Measurements from ENCODE around the gene NEK4.

NEK4 gene

GRCh38 chr3:52816199-52816598 is 45.5 kb upstream of the NEK4 start:
- no peak overlapping the region for H2BK5ac ChIP-seq (ENCODE audit: low read length)
- H3K27me3 ChIP-seq (ENCODE audit: insufficient read depth, low read length, poor library complexity) = no peaks in the 10 kb centered on the region
- no peaks in the 10 kb centered on the region for H3K79me2 ChIP-seq (ENCODE audit: control insufficient read depth, insufficient read depth, low read length)

GRCh38 chr3:52813810-52814209 is 43.1 kb upstream of the NEK4 start:
- Histone ChIP-seq H3K4me2 (ENCODE audit: low read length) (no peak overlapping the region), H3K27me3 (ENCODE audit: insufficient read depth, low read length, poor library complexity) (no peaks in the 10 kb centered on the region), H2BK15ac (replicated peaks; ENCODE audit: low read depth) (no peak overlapping the region), H3K9ac (ENCODE audit: low read length) (no peak overlapping the region), H3K23ac (ENCODE audit: low read length) (no peak overlapping the region), H4K8ac (ENCODE audit: low read depth, low read length) (no peak overlapping the region), H3K4ac (ENCODE audit: low read depth, low read length) (no peak overlapping the region), H3K36me3 (ENCODE audit: control insufficient read depth, insufficient read depth, low read length) (no peaks in the 10 kb centered on the region), H3K18ac (ENCODE audit: low read length) (no peak overlapping the region), H3K4me1 (ENCODE audit: control insufficient read depth, low read depth, low read length) (no peaks in the 10 kb centered on the region), H3K79me2 (ENCODE audit: control insufficient read depth, insufficient read depth, low read length) (no peaks in the 10 kb centered on the region), H2BK5ac (ENCODE audit: low read length) (no peak overlapping the region), H4K5ac (ENCODE audit: low read length) (no peak overlapping the region), H3K56ac (ENCODE audit: low read length) (no peak overlapping the region), H2AK5ac (ENCODE audit: low read length) (no peak overlapping the region), H3K79me1 (ENCODE audit: low read length) (no peaks in the 10 kb centered on the region), H3K4me3 (ENCODE audit: low read length) (no peak overlapping the region), H3K27ac (ENCODE audit: low read depth, low read length) (no peak overlapping the region), H2BK120ac (ENCODE audit: low read depth, low read length) (no peak overlapping the region)
- WGBS (ENCODE audit: extremely low coverage, insufficient coverage, low lambda C conversion rate) = no CpG with 5 or more reads among the region's 8 CpGs
- no peak for DNase-seq

More at GRCh38 chr3:52816199-52816598, 45.5 kb upstream of the NEK4 start:
- Histone ChIP-seq H3K4me2 (ENCODE audit: low read length) (no peak overlapping the region), H3K79me1 (ENCODE audit: low read length) (no peaks in the 10 kb centered on the region), H3K9ac (ENCODE audit: low read length) (no peak overlapping the region), H4K8ac (ENCODE audit: low read depth, low read length) (no peak overlapping the region), H3K56ac (ENCODE audit: low read length) (no peak overlapping the region), H3K18ac (ENCODE audit: low read length) (no peak overlapping the region), H3K4me3 (ENCODE audit: low read length) (no peak overlapping the region), H2BK15ac (replicated peaks; ENCODE audit: low read depth) (no peak overlapping the region), H2AK5ac (ENCODE audit: low read length) (no peak overlapping the region), H3K36me3 (ENCODE audit: control insufficient read depth, insufficient read depth, low read length) (no peaks in the 10 kb centered on the region), H3K27ac (ENCODE audit: low read depth, low read length) (no peak overlapping the region), H3K4me1 (ENCODE audit: control insufficient read depth, low read depth, low read length) (no peaks in the 10 kb centered on the region), H2BK120ac (ENCODE audit: low read depth, low read length) (no peak overlapping the region), H3K4ac (ENCODE audit: low read depth, low read length) (no peak overlapping the region), H3K23ac (ENCODE audit: low read length) (no peak overlapping the region), H4K5ac (ENCODE audit: low read length) (no peak overlapping the region)
- no peak for DNase-seq
- WGBS (ENCODE audit: extremely low coverage, insufficient coverage, low lambda C conversion rate) = no CpG with 5 or more reads among the region's 6 CpGs

DNA sequence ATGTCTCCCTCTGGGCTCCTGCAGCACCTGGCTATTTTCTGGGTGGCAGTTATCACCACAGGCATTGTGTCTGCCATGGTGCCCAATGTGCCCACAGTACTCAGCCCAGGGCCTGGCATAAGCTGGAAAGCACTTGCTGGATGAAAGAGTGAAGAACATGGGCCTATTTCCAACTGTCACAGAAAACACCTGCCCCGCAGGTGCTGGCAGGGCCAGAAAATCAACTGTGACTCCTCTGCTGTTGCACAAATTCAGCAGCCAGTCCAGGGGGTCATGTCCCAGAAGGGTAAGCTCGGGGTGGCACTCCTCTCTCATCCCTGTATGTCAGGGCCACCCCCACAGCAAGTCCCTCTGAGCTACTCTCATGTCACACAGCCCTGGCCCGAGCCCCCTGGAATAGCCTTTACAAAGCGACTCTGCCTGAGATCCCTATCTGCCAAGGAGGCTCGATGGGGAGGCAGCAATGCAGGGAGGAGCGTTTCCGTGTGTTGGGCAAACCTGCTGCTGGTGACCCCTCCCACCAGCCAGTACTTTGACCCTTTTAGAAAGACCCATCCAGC is 40.8 kb upstream of the NEK4 start:
- Histone ChIP-seq H3K27me3 (ENCODE audit: insufficient read depth, low read length, poor library complexity) (no peaks in the 10 kb centered on the region), H2BK120ac (ENCODE audit: low read depth, low read length) (no peak overlapping the region), H3K23ac (ENCODE audit: low read length) (no peak overlapping the region), H3K4me2 (ENCODE audit: low read length) (no peak overlapping the region), H3K9ac (ENCODE audit: low read length) (no peak overlapping the region), H3K79me2 (ENCODE audit: control insufficient read depth, insufficient read depth, low read length) (no peaks in the 10 kb centered on the region), H3K4ac (ENCODE audit: low read depth, low read length) (no peak overlapping the region), H3K27ac (ENCODE audit: low read depth, low read length) (no peak overlapping the region), H4K5ac (ENCODE audit: low read length) (no peak overlapping the region), H3K4me3 (ENCODE audit: low read length) (no peak overlapping the region), H2AK5ac (ENCODE audit: low read length) (no peak overlapping the region), H3K4me1 (ENCODE audit: control insufficient read depth, low read depth, low read length) (no peaks in the 10 kb centered on the region), H3K79me1 (ENCODE audit: low read length) (no peaks in the 10 kb centered on the region), H2BK15ac (replicated peaks; ENCODE audit: low read depth) (no peak overlapping the region), H3K18ac (ENCODE audit: low read length) (no peak overlapping the region), H4K8ac (ENCODE audit: low read depth, low read length) (no peak overlapping the region), H3K36me3 (ENCODE audit: control insufficient read depth, insufficient read depth, low read length) (no peaks in the 10 kb centered on the region), H2BK5ac (ENCODE audit: low read length) (no peak overlapping the region), H3K56ac (ENCODE audit: low read length) (no peak overlapping the region)
- no peak for DNase-seq
- WGBS (ENCODE audit: extremely low coverage, insufficient coverage, low lambda C conversion rate) = no CpG with 5 or more reads among the region's 7 CpGs

DNA sequence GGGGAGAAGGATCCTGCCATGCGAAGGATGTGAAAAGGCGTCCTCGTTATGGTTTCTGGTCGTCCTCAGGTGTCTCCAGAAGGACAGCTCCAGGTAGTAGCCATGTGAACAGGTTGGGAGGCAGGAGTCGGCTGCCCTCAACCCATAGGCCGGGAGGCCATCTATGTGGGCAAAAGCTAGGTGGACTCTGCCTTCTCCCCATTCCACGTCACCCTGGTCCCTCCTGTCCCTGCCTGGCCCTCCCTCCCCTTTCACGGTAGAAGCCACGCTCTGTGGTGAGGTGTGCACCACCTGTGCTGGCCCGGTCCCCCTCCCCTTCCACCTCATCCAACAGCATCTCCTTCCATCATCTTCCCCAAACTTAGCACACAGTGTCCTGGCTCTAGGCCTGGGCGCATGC is 40.2 kb upstream of the NEK4 start:
- Histone ChIP-seq H3K56ac (ENCODE audit: low read length) (no peak overlapping the region), H3K4me1 (ENCODE audit: control insufficient read depth, low read depth, low read length) (no peaks in the 10 kb centered on the region), H4K5ac (ENCODE audit: low read length) (no peak overlapping the region), H3K4me2 (ENCODE audit: low read length) (no peak overlapping the region), H4K8ac (ENCODE audit: low read depth, low read length) (no peak overlapping the region), H3K23ac (ENCODE audit: low read length) (no peak overlapping the region), H3K9ac (ENCODE audit: low read length) (no peak overlapping the region), H3K36me3 (ENCODE audit: control insufficient read depth, insufficient read depth, low read length) (no peaks in the 10 kb centered on the region), H2BK120ac (ENCODE audit: low read depth, low read length) (no peak overlapping the region), H3K4ac (ENCODE audit: low read depth, low read length) (no peak overlapping the region), H2BK15ac (replicated peaks; ENCODE audit: low read depth) (no peak overlapping the region), H3K27ac (ENCODE audit: low read depth, low read length) (no peak overlapping the region), H3K18ac (ENCODE audit: low read length) (no peak overlapping the region), H3K79me2 (ENCODE audit: control insufficient read depth, insufficient read depth, low read length) (no peaks in the 10 kb centered on the region), H2BK5ac (ENCODE audit: low read length) (no peak overlapping the region), H2AK5ac (ENCODE audit: low read length) (no peak overlapping the region), H3K79me1 (ENCODE audit: low read length) (no peaks in the 10 kb centered on the region), H3K27me3 (ENCODE audit: insufficient read depth, low read length, poor library complexity) (no peaks in the 10 kb centered on the region), H3K4me3 (ENCODE audit: low read length) (no peak overlapping the region)
- no peak for DNase-seq
- WGBS (ENCODE audit: extremely low coverage, insufficient coverage, low lambda C conversion rate) = no CpG with 5 or more reads among the region's 11 CpGs

GRCh38 chr3:52809662-52810377 is 39.1 kb upstream of the NEK4 start:
- whole genome bisulfite sequencing (ENCODE audit: extremely low coverage, insufficient coverage, low lambda C conversion rate) = no CpG with 5 or more reads among the region's 7 CpGs
- Histone ChIP-seq H2BK120ac (ENCODE audit: low read depth, low read length) (no peak overlapping the region), H3K79me2 (ENCODE audit: control insufficient read depth, insufficient read depth, low read length) (no peaks in the 10 kb centered on the region), H3K36me3 (ENCODE audit: control insufficient read depth, insufficient read depth, low read length) (no peaks in the 10 kb centered on the region), H2BK5ac (ENCODE audit: low read length) (no peak overlapping the region), H3K4me1 (ENCODE audit: control insufficient read depth, low read depth, low read length) (no peaks in the 10 kb centered on the region), H3K23ac (ENCODE audit: low read length) (no peak overlapping the region), H3K27ac (ENCODE audit: low read depth, low read length) (no peak overlapping the region), H3K56ac (ENCODE audit: low read length) (no peak overlapping the region), H3K4me3 (ENCODE audit: low read length) (no peak overlapping the region), H4K8ac (ENCODE audit: low read depth, low read length) (no peak overlapping the region), H2BK15ac (replicated peaks; ENCODE audit: low read depth) (no peak overlapping the region), H4K5ac (ENCODE audit: low read length) (no peak overlapping the region), H3K27me3 (ENCODE audit: insufficient read depth, low read length, poor library complexity) (no peaks in the 10 kb centered on the region), H3K4me2 (ENCODE audit: low read length) (no peak overlapping the region), H3K4ac (ENCODE audit: low read depth, low read length) (no peak overlapping the region), H2AK5ac (ENCODE audit: low read length) (no peak overlapping the region), H3K79me1 (ENCODE audit: low read length) (no peaks in the 10 kb centered on the region), H3K18ac (ENCODE audit: low read length) (no peak overlapping the region), H3K9ac (ENCODE audit: low read length) (no peak overlapping the region)
- no peak for DNase-seq

DNA sequence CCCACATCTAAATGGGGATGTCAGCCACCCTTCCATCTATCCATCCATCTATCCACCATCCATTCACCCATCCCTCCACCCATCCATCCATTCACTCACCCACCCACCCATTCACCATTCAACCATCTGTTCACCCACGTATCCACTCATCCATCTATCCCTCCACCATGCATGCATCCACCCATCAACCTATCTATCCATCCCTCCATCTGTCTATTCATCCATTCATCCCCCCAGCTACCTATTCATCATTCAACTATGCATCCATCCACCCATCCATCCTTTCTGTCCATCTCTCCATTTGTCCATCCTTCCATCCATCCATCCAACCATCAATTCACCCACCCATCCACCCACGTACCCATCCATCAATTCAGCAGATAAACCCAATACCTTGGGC is 38.4 kb upstream of the NEK4 start:
- no peaks in the 10 kb centered on the region for H3K79me1 ChIP-seq (ENCODE audit: low read length)
- no peak overlapping the region for H2BK15ac ChIP-seq (replicated peaks; ENCODE audit: low read depth)
- H3K36me3 ChIP-seq (ENCODE audit: control insufficient read depth, insufficient read depth, low read length) = no peaks in the 10 kb centered on the region
- H4K5ac ChIP-seq (ENCODE audit: low read length) = no peak overlapping the region
- H3K4me3 ChIP-seq (ENCODE audit: low read length) = no peak overlapping the region
- 100% methylated on average over 1 of the region's 2 CpGs for WGBS (ENCODE audit: extremely low coverage, insufficient coverage, low lambda C conversion rate)
- H3K4me2 ChIP-seq (ENCODE audit: low read length) = no peak overlapping the region
- H3K27ac ChIP-seq (ENCODE audit: low read depth, low read length) = no peak overlapping the region
- H3K27me3 ChIP-seq (ENCODE audit: insufficient read depth, low read length, poor library complexity) = no peaks in the 10 kb centered on the region
- H4K8ac ChIP-seq (ENCODE audit: low read depth, low read length) = no peak overlapping the region
- no peak overlapping the region for H3K9ac ChIP-seq (ENCODE audit: low read length)
- no peak for DNase-seq
- no peak overlapping the region for H2AK5ac ChIP-seq (ENCODE audit: low read length)
- H2BK5ac ChIP-seq (ENCODE audit: low read length) = no peak overlapping the region
- H3K4ac ChIP-seq (ENCODE audit: low read depth, low read length) = no peak overlapping the region
- H3K56ac ChIP-seq (ENCODE audit: low read length) = no peak overlapping the region
- H2BK120ac ChIP-seq (ENCODE audit: low read depth, low read length) = no peak overlapping the region
- no peaks in the 10 kb centered on the region for H3K79me2 ChIP-seq (ENCODE audit: control insufficient read depth, insufficient read depth, low read length)
- no peak overlapping the region for H3K18ac ChIP-seq (ENCODE audit: low read length)
- no peaks in the 10 kb centered on the region for H3K4me1 ChIP-seq (ENCODE audit: control insufficient read depth, low read depth, low read length)
- no peak overlapping the region for H3K23ac ChIP-seq (ENCODE audit: low read length)
